ENCODE measurements around the gene TRIM62.

DNA sequence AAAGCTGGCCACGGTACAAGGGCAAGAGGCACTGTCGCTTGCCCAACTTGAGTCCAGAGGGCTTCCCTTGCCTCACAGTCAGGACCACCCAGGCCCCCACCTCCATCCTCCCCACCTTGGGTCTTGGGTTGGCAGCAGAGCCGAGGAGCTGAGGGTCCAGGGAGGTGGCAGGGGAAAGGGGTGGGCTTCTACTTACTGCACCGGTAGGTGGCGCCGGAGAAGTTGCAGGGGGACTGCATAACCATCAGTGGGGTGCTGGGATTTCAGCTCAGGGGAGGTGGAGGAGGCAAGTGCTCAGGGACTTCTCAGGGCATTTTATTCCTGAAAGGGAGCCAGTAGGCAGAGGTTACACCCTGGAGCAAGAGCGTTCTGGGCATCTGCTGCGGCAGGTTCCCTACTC is 44.0 kb downstream of the TRIM62 start:
- no peak for TF ChIP-seq EP300 (IDR thresholded peaks at IDR 0.05)
- TF ChIP-seq, protein P1, sequence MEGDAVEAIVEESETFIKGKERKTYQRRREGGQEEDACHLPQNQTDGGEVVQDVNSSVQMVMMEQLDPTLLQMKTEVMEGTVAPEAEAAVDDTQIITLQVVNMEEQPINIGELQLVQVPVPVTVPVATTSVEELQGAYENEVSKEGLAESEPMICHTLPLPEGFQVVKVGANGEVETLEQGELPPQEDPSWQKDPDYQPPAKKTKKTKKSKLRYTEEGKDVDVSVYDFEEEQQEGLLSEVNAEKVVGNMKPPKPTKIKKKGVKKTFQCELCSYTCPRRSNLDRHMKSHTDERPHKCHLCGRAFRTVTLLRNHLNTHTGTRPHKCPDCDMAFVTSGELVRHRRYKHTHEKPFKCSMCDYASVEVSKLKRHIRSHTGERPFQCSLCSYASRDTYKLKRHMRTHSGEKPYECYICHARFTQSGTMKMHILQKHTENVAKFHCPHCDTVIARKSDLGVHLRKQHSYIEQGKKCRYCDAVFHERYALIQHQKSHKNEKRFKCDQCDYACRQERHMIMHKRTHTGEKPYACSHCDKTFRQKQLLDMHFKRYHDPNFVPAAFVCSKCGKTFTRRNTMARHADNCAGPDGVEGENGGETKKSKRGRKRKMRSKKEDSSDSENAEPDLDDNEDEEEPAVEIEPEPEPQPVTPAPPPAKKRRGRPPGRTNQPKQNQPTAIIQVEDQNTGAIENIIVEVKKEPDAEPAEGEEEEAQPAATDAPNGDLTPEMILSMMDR (IDR thresholded peaks at IDR 0.05) = no peak

Measured in A549 (cell line).